ENCODE results near the gene FAM110C.

The FAM110C gene

GRCh38 chr2:40465-40864 lies 5.8 kb downstream of the FAM110C start:
- no peak for TF ChIP-seq CTCF (conservative IDR thresholded peaks at IDR 0.05; ENCODE audit: low read length)
- DNase-seq (ENCODE audit: low read depth) = no peak
- H3K4me3 ChIP-seq (ENCODE audit: low read length) = no peak overlapping the region

GRCh38 chr2:38155-38554 lies 8.2 kb downstream of the FAM110C start:
- no peak for TF ChIP-seq CTCF (conservative IDR thresholded peaks at IDR 0.05; ENCODE audit: low read length)
- no peak overlapping the region for H3K4me3 ChIP-seq (ENCODE audit: low read length)
- no peak for DNase-seq (ENCODE audit: low read depth)

GRCh38 chr2:36318-36717 lies 10.0 kb downstream of the FAM110C start:
- no peak for DNase-seq (ENCODE audit: low read depth)
- no peak for TF ChIP-seq CTCF (conservative IDR thresholded peaks at IDR 0.05; ENCODE audit: low read length)

GRCh38 chr2:35852-36251 lies 10.5 kb downstream of the FAM110C start:
- H3K4me3 ChIP-seq (ENCODE audit: low read length) = no peak overlapping the region
- no peak for DNase-seq (ENCODE audit: low read depth)
- no peak for TF ChIP-seq CTCF (conservative IDR thresholded peaks at IDR 0.05; ENCODE audit: low read length)

More at GRCh38 chr2:36318-36717, 10.0 kb downstream of the FAM110C start:
- no peak overlapping the region for H3K4me3 ChIP-seq (ENCODE audit: low read length)

GRCh38 chr2:33620-34019 lies 12.7 kb downstream of the FAM110C start:
- no peak for TF ChIP-seq CTCF (conservative IDR thresholded peaks at IDR 0.05; ENCODE audit: low read length)
- no peak overlapping the region for H3K4me3 ChIP-seq (ENCODE audit: low read length)
- DNase-seq (ENCODE audit: low read depth) = no peak

- H3K4me3 ChIP-seq (ENCODE audit: low read length) = no peak overlapping the region
- no peak for TF ChIP-seq CTCF (conservative IDR thresholded peaks at IDR 0.05; ENCODE audit: low read length)
- DNase-seq (ENCODE audit: low read depth) = no peak
Measured at GRCh38 chr2:32068-32467, 14.2 kb downstream of the FAM110C start.

- no peak for DNase-seq (ENCODE audit: low read depth)
- TF ChIP-seq CTCF (conservative IDR thresholded peaks at IDR 0.05; ENCODE audit: low read length) = no peak
- H3K4me3 ChIP-seq (ENCODE audit: low read length) = no peak overlapping the region
Measured at GRCh38 chr2:29253-29652, 17.1 kb downstream of the FAM110C start.
